Stimulated activated CD4-positive, alpha-beta T cell treated with anti-CD3 and anti-CD28 coated beads, Interleukin-1b, Interleukin-23, amount 100 ng/mL, for 1 hour (primary cell): ENCODE results near the gene DGKI.

Experiments
- DNase-seq, 2 donors: peaks; one replicate each; pipeline ENCODE4 v3.0.0-alpha.2; 2020; ENCODE audit warnings: low read depth in 2 of 2

The DGKI gene

DNA sequence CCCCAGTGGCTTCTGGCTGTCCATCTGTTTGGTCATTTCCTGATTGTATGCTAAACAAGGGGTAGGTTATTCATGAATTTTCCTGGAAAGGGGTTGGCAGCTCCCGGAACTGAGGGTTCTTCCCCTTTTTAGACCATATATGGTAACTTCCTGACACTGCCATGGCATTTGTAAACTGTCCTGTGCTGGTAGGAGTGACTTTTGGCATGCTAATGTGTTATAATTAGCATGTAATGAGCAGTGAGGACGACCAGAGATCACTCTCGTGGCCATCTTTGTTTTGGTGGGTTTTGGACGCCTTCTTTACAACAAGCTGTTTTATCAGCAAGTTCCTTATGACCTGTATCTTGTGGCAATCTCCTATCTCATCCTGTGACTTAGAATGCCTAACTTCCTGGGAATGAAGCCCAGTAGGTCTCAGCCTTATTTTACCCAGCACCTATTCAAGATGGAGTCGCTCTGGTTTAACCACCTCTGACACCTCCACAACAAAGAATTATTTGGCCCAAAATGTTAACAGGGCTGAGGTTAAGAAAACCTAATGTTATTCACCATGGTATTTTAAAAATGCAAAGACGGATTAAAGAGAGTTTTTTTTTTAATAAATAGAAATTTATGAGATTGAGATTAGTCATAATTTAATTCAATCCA lies 500.9 kb downstream of the DGKI start:
- DNase-seq, result no peak

DNA sequence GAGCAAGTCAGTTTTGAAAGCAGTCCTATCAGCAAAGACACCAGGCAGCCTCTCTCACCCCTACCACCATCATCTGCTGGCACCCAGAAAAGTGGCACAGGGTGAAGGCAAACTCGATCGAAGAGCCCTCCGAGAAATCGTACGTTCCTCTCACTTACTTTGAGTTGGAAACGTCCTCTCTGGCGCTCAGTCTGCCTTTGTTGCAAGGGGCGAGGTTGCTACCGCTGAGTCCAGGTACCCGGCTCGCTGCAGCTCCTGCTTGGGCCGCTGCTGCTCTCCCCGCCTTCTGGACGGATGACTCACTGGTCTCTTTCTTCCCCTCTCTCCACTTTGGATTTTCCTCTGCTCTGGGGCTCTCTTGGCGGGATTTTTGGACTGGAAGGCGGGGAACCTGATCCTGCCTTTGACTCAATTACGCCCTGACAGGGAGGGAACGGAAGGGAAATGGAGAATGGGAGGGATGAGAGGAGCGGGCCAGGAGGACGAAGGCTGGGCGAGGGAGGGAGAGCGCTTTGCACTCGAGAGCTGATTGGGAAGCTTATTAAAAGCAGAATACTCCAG lies 503.4 kb downstream of the DGKI start, which contains the start of gene PTN:
PTN (minus strand) TSS at position 453 of the 561 bp plus-strand sequence. CDS start 88,760 bp downstream, outside the sequence.
- no peak for DNase-seq

DNA sequence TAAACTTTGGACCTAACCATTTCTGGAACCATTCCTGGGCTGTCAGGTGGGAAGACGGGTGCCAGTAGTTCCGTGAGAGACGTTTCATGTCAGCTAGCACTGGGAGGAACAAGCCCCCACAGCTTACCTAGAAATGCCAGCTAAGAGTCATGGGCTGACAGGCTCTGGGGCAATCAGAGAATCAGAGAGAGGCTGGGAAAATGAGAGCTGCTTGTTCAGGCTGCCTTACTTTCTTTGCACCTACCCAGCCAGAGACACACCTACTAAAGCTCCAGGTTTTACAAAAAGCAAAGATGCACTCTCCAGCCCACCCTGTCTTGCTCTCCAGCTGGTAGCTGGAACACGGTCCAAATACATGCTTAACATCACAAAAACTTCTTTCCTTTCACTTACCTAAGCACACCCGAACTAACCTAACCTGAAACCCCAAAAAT lies 503.9 kb downstream of the DGKI start:
- DNase-seq, result no peak

DNA sequence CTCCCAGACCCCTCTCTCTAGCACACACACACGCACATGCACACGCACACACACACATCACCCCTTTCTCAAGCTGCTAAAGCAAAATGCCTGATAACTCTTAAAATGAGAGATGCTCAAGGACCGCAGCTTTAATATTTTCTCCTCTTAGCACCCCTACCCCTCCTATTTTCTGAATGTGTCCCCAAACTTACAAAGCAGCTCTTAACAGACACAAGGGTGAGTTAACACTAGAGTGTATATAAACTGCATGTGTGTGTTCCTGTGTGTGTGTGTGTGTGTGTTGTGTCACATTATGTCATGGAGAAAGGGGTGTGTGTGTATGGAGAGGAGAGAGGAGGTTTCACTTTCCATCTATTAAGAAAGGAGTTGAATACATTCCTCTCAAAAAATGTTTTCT lies 504.5 kb downstream of the DGKI start:
- DNase-seq, result no peak

DNA sequence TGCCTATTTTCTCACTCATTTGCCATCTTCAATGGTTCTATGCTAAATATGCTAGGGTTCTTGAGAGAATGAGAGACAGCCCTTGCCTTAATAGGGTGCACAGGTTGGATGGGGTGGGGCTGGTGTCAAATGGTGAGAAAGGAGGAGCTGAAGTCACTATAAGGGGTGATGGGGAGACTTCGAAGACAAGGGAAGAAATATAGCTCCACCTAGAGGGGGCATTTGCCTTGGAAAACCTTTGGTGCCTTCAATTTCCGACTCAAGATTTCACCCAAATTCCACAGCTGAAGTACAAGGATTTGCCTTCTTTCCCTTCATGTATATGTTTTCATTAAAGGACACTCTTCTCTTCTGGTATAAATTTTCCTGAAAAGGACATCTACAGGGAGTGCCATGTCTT lies 508.9 kb downstream of the DGKI start:
- DNase-seq, result no peak

DNA sequence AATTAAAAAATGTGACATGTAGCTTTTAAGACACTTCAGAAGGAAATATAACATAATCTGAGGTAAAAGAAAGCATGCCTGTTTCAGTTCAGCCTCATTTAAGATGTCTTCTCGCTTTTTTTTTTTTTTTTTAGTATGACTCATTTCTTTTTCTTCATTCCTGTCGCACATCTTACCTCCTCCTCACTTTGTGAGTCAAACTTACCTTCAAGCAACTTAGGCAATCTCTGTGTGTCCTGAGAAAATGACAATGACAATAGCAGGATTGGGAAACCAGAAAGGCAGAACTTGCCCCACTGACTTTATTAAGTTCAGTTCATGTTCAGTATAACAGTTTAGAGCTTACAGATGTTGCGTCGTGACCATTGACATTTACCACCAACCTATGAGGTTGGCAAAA lies 511.0 kb downstream of the DGKI start:
- DNase-seq, result no peak

DNA sequence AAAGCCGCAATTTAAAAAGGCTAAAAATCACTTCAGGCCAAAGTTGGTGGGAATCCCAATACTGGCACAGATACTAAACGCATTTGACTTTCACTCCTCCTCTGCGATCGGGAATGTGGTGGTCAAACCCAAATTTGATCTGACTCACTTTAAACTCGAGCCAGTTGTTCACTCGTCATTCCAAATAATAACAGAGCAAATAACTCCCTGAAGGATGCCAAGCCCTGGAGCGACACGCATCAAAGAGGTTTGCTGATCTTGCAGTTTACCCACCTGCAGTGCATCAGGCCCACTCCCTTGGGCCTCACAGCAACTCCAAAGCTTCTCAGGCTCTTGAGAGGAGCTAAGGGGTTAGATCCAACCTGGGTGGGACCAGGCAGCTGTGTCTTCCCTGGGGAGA lies 515.4 kb downstream of the DGKI start:
- no peak for DNase-seq
